Measurements from ENCODE around the gene KHDC3L. TPM values are rescaled to one million over a fixed set of nuclear protein-coding genes. Genes with fewer than 3 reads are reported as not detected.
A peak's percentile ranks its signal among the peaks of the same experiment; 100 is the strongest.
"Not testable (repeated sequence)": the region's sequence is repeated elsewhere in the genome, so short reads cannot be mapped to it uniquely, and the experiment has no call there.

The KHDC3L gene
- total RNA-seq, 2 donors from 2014 or later = not detected

- DNase-seq (no peak), ATAC-seq (no peak)
- intact Hi-C loops (cut with DNase I) = no loop called here
These were observed 5.4 kb downstream of the KHDC3L start for GRCh38 chr6:73367761-73368355.

GRCh38 chr6:73368675-73369074 lies 6.2 kb downstream of the KHDC3L start:
- no peak for DNase-seq
- intact Hi-C loops (cut with DNase I) = no loop called here
- ATAC-seq = no peak

- intact Hi-C loops (cut with DNase I) = no loop called here
- no peak for DNase-seq
- no peak for ATAC-seq
These were observed 6.7 kb downstream of the KHDC3L start for GRCh38 chr6:73369157-73369556.

- intact Hi-C loops (cut with DNase I) = no loop called here
- ATAC-seq (no peak), DNase-seq (no peak)
These were observed 7.1 kb downstream of the KHDC3L start, which contains the start of gene OOEP for GRCh38 chr6:73369563-73369962. TSS of gene OOEP (minus strand) at chr6:73369897. CDS start at chr6:73369792, 105 bp downstream.

- intact Hi-C loops (cut with DNase I) = no loop called here
These were observed 9.5 kb downstream of the KHDC3L start for GRCh38 chr6:73371984-73372383.

GRCh38 chr6:73372516-73372915 lies 10.1 kb downstream of the KHDC3L start:
- DNase-seq = no peak

More at GRCh38 chr6:73371984-73372383, 9.5 kb downstream of the KHDC3L start:
- DNase-seq (no peak), ATAC-seq (no peak)

GRCh38 chr6:73375216-73375615 lies 12.8 kb downstream of the KHDC3L start:
- ATAC-seq (no peak), DNase-seq (no peak)
- intact Hi-C loops (cut with DNase I) = no loop called here

More at GRCh38 chr6:73372516-73372915, 10.1 kb downstream of the KHDC3L start:
- intact Hi-C loops (cut with DNase I) = no loop called here
- no peak for ATAC-seq

- ATAC-seq (no peak), DNase-seq (no peak)
- intact Hi-C loops (cut with DNase I) = no loop called here
These were observed 14.8 kb downstream of the KHDC3L start for GRCh38 chr6:73377225-73377624.

- DNase-seq; intact Hi-C loops (cut with DNase I); ATAC-seq: not testable (repeated sequence)
These were observed 19.1 kb downstream of the KHDC3L start for GRCh38 chr6:73381531-73381930.

GRCh38 chr6:73382462-73383113 lies 20.1 kb downstream of the KHDC3L start:
- no peak for ATAC-seq
- DNase-seq = no peak
- intact Hi-C loops (cut with DNase I) = no loop called here

GRCh38 chr6:73388433-73388799 lies 26.0 kb downstream of the KHDC3L start:
- intact Hi-C loops (cut with DNase I) = no loop called here
- ATAC-seq (peak in 1 of 2 donors; percentile 25), DNase-seq (no peak)

GRCh38 chr6:73388800-73389512 lies 26.5 kb downstream of the KHDC3L start:
- peak; percentile 64 for DNase-seq
- intact Hi-C loops (cut with DNase I) = no loop called here
- ATAC-seq = peak; percentile 84 to 91

GRCh38 chr6:73389854-73390253 lies 27.4 kb downstream of the KHDC3L start:
- no peak for DNase-seq
- no peak for ATAC-seq
- intact Hi-C loops (cut with DNase I) = no loop called here

GRCh38 chr6:73391675-73392074 lies 29.2 kb downstream of the KHDC3L start:
- DNase-seq = no peak
- ATAC-seq = no peak
- intact Hi-C loops (cut with DNase I) = no loop called here

- ATAC-seq; DNase-seq; intact Hi-C loops (cut with DNase I): not testable (repeated sequence)
These were observed 29.7 kb downstream of the KHDC3L start for GRCh38 chr6:73392188-73392587.

GRCh38 chr6:73393278-73393677 lies 30.8 kb downstream of the KHDC3L start:
- DNase-seq (no peak), ATAC-seq (no peak)
- intact Hi-C loops (cut with DNase I) = no loop called here

GRCh38 chr6:73394577-73395354 lies 32.3 kb downstream of the KHDC3L start, which contains the start of gene DDX43:
TSS of gene DDX43 (plus strand) at chr6:73394828. CDS start at chr6:73394906, 78 bp downstream.
- DNase-seq (peak; percentile 63), ATAC-seq (peak; percentile 59 to 94)
- intact Hi-C loops (cut with DNase I) = no loop called here

- DNase-seq = no peak
- intact Hi-C loops (cut with DNase I) = no loop called here
These were observed 33.4 kb downstream of the KHDC3L start for GRCh38 chr6:73395875-73396274.

GRCh38 chr6:73400656-73401055 lies 38.2 kb downstream of the KHDC3L start:
- ATAC-seq (no peak), DNase-seq (no peak)
- intact Hi-C loops (cut with DNase I) = no loop called here

More at GRCh38 chr6:73395875-73396274, 33.4 kb downstream of the KHDC3L start:
- no peak for ATAC-seq
